ENCODE data around the gene SPATA2L.

DNA sequence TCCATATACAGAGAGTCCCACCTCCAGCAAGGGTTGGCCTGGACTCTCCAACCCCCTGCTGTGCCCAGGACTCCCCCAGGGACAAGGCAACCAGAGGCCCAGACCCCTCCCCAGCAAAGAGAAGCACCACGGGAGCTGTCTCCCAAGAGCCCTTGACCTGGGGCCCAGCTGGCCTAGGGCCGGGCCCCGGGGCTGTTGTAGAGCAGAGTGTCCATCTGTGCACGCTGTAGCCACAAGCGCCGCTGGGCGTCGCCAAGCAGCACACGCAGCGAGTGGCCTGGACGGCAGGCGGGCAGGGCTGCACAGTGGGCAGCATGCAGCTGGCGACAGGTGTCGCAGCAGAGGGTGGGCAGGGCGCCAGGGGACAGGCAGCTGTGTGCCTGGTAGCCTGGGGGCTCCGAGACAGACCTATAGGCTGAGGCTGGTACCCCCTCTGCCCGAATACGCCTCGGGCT lies 4.3 kb downstream of the SPATA2L start:
- TF ChIP-seq CTCF (IDR thresholded peaks at IDR 0.05), result no peak
- TF ChIP-seq POLR2A (IDR thresholded peaks at IDR 0.05), result no peak
